PC-9 (cell line): ENCODE results near the gene TNFAIP3.

ENCODE experiments used
- CTCF ChIP-seq: fragments of 200-600 bp; sonication (generic); conservative IDR thresholded peaks from 2 replicates; pipeline ENCODE4 v1.6.1; 2017; ENCODE audit warnings: mixed run types, antibody characterized with exemption, mild to moderate bottlenecking, moderate library complexity
- EZH2 ChIP-seq: fragments of 200-600 bp; sonication (generic); IDR thresholded peaks from 2 replicates; pipeline ENCODE4 v1.8.0; 2017; ENCODE audit warnings: antibody characterized with exemption, low read depth

GRCh38 chr6:137871291-137871690, 4.2 kb downstream of the TNFAIP3 start:
- TF ChIP-seq CTCF (no peak), EZH2 (no peak)
